Breast epithelium (tissue), 3 donors: Measurements from ENCODE around the gene ZFR2.

Experiments
- POLR2A ChIP-seq: fragments of 450-650 bp; IDR thresholded peaks from one replicate; pipeline ENCODE4 v1.6.1; 2016; ENCODE audit warnings: antibody characterized with exemption, mild to moderate bottlenecking, moderate library complexity
- POLR2AphosphoS5 ChIP-seq, 3 donors: sonication (generic); formaldehyde crosslinking; IDR thresholded peaks; one replicate each; pipeline ENCODE4 v1.6.1; 2017; ENCODE audit warnings: antibody characterized with exemption in 3 of 3

DNA sequence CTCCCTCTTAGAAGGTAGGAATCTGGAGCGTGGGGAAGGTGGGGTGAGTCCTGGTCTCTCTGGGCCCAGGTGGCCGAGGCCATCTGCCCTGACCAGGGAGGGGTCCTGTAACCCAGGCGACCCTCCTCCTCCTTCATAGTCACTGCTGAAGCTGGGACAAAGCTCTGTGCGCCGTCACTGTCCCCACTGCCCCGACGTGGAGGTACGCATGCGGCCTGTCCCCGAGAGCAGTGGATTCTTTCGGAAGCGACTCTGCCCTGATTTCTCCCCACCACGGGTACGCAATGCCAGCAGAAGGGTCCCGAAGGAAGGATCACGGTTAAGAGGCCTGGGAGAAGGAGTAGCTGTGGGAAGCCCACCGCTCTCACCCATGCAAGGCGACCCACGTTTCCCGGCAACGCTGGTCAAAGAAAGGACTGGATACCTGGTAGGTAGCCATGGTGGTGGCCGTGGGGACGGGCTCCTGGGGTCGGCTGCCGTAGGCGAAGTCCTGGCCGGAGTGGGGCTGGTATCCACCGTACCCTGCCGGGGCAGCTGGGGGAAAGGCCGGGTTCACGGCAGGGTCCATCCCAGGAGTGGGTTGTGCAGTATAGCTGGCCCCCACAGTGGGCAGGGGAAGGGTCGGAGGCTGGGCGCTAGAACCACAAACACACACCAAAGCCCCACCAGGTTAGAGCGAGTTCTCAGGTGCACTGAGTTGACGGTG is 34.3 kb downstream of the ZFR2 start:
- TF ChIP-seq POLR2AphosphoS5 (IDR thresholded peaks at IDR 0.05) (no peak), POLR2A (no peak)
